Stimulated activated memory B cell treated with anti-CD40 and anti-IgM and Interleukin-4, amounts not matched to agents 10 μg/mL and 1 μg/mL and 100 μg/mL, for 72 hours (primary cell): Measurements from ENCODE around the gene RAD51.

Experiments used
- ATAC-seq: fragments of 150-1000 bp; cut with Tn5 transposase; 2 replicates; pipeline ENCODE4 v1.10.0; 2021
- H3K27ac Mint-ChIP-seq: one replicate; pipeline ENCODE4 v1.8.0; 2022; ENCODE audit warnings: mild to moderate bottlenecking, mixed read lengths
- H3K27me3 Mint-ChIP-seq: one replicate; pipeline ENCODE4 v1.8.0; 2022; ENCODE audit warnings: mixed read lengths
- H3K36me3 Mint-ChIP-seq: one replicate; pipeline ENCODE4 v1.8.0; 2022; ENCODE audit warnings: mixed read lengths
- H3K4me1 Mint-ChIP-seq: one replicate; pipeline ENCODE4 v1.8.0; 2022; ENCODE audit warnings: mixed read lengths
- H3K4me3 Mint-ChIP-seq: one replicate; pipeline ENCODE4 v1.8.0; 2022; ENCODE audit warnings: mild to moderate bottlenecking, moderate library complexity, mixed read lengths
- H3K9me3 Mint-ChIP-seq: one replicate; pipeline ENCODE4 v1.8.0; 2022; ENCODE audit warnings: mixed read lengths

RAD51 gene

DNA sequence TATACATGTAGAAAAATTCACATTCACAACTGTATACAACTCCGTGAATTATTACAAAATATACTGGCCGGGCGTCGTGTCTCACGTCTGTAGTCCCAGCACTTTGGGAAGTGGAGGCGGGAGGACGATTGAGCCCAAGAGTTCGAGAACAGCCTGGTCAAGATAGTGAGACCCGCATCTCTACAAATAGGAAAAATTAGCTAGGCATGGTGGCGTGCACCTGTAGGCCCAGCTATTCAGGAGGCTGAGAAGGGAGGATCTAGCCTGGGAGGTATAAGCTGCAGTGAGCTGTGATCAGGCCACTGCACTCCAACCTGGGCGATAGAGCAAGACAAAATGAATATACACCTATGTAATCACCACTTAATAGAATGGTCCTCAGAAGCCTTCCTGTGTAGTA is 1.3 kb downstream of the RAD51 start:
- Mint-ChIP-seq H3K9me3 (no peaks in the 10 kb centered on the region), H3K4me3 (peak overlapping the region; percentile 97), H3K4me1 (peaks cover 24% of the 10 kb centered on the region), H3K27me3 (no peaks in the 10 kb centered on the region), H3K27ac (no peak overlapping the region), H3K36me3 (no peaks in the 10 kb centered on the region)
- no peak for ATAC-seq

DNA sequence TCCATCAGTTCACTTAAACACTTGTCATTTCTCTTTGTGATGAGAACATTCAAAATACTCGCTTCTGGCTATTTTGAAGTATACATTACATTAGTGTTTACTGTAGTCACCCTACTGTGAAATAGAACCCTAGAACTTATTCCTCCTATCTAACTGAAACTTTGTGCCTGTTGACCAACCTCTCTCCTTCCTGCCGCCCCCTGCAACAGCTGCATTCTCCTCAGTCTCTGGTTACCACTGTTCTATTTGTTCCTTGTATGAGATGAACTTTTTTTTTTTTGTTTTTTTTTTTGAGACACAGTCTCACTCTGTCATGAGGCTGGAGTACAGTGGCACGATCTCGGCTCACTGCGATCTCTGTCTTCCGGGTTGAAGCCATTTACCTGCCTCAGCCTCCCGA is 2.9 kb downstream of the RAD51 start:
- no peaks in the 10 kb centered on the region for H3K36me3 Mint-ChIP-seq
- peaks cover 24% of the 10 kb centered on the region for H3K4me1 Mint-ChIP-seq
- no peak overlapping the region for H3K4me3 Mint-ChIP-seq
- peak overlapping the region; percentile 13 for H3K27ac Mint-ChIP-seq
- H3K27me3 Mint-ChIP-seq: no peaks in the 10 kb centered on the region
- ATAC-seq: no peak
- H3K9me3 Mint-ChIP-seq: no peaks in the 10 kb centered on the region

DNA sequence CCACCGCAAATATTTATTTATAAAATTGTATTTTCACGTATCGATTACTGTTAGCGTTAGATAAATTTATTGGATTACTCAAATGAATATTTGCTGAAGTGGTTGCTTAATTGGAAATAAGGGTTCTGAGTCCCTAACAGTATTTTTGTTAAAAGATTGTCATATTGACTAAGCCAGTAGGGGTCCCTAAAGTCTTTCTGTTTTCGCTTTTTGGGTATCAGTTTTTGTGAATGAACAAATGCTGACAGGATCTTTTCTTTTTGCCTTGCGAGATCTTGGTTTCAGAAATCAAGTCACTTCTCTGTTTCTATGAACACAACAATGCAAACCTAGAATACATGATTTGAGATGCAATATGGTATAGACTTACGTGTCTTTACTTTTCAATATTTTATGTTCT is 7.1 kb downstream of the RAD51 start:
- H3K36me3 Mint-ChIP-seq: peaks cover 4% of the 10 kb centered on the region
- ATAC-seq: no peak

DNA sequence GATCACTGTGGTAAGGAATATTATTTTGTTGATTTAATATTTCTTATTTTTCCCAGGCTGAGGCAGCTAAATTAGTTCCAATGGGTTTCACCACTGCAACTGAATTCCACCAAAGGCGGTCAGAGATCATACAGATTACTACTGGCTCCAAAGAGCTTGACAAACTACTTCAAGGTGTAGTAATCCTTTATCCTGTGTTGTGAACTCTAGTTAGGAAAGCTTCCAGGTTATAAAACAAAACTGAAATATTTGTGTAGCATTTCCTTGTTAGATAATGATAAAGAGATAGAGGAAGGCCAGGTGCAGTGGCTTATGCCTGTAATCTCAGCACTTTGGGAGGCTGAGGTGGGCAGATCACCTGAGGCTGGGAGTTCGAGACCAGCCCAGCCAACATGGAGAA is 11.1 kb downstream of the RAD51 start:
- H3K36me3 Mint-ChIP-seq: peaks cover 11% of the 10 kb centered on the region
- no peak overlapping the region for H3K27ac Mint-ChIP-seq
- H3K4me1 Mint-ChIP-seq: no peaks in the 10 kb centered on the region
- ATAC-seq: no peak
- no peaks in the 10 kb centered on the region for H3K27me3 Mint-ChIP-seq
- no peak overlapping the region for H3K4me3 Mint-ChIP-seq
- no peaks in the 10 kb centered on the region for H3K9me3 Mint-ChIP-seq

More for the DNA sequence above, 7.1 kb downstream of the RAD51 start:
- H3K4me1 Mint-ChIP-seq: no peaks in the 10 kb centered on the region
- no peak overlapping the region for H3K4me3 Mint-ChIP-seq
- no peaks in the 10 kb centered on the region for H3K27me3 Mint-ChIP-seq
- H3K27ac Mint-ChIP-seq: no peak overlapping the region
- no peaks in the 10 kb centered on the region for H3K9me3 Mint-ChIP-seq

DNA sequence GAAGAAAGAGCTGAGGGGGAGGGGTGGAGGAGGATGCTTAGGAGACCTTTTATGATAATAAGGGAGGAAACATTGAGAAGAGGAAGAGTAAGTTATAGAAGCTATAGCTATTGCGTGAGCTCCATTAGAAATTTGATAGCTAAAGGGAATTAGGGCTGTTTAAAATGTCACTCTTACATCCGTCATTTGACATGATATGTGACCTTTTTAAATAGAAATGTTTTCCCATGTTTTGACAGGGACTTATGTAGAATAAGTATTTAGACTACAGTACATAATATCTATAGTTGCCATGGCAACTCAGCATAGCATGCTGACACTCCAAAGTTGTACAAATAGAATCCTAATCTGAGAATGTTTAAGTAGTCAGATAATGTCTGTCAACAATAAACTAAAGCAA is 19.2 kb downstream of the RAD51 start:
- Mint-ChIP-seq H3K27ac (no peak overlapping the region), H3K27me3 (no peaks in the 10 kb centered on the region), H3K4me1 (no peaks in the 10 kb centered on the region), H3K9me3 (no peaks in the 10 kb centered on the region), H3K4me3 (no peak overlapping the region), H3K36me3 (peaks cover 7% of the 10 kb centered on the region)
- ATAC-seq: no peak

DNA sequence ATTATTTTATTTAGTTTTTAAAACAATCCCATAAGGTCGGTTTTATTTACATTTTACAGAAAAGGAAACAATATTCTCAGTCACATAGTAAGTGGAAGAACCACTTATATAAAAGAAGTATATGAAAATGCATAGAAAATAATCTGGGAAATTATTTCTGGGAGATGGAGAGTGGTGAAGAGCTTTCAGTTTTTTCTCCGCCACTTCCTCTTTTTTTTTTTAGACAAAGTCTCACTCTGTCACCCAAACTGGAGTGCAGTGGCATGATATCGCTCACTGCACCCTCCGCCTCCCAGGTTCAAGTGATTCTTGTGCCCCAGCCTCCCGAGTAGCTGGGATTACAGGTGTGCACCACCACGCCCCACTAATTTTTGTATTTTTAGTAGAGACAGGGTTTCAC is 21.2 kb downstream of the RAD51 start:
- Mint-ChIP-seq H3K27ac (no peak overlapping the region), H3K4me3 (no peak overlapping the region), H3K27me3 (no peaks in the 10 kb centered on the region), H3K9me3 (no peaks in the 10 kb centered on the region), H3K4me1 (no peaks in the 10 kb centered on the region), H3K36me3 (no peaks in the 10 kb centered on the region)
- ATAC-seq: no peak

DNA sequence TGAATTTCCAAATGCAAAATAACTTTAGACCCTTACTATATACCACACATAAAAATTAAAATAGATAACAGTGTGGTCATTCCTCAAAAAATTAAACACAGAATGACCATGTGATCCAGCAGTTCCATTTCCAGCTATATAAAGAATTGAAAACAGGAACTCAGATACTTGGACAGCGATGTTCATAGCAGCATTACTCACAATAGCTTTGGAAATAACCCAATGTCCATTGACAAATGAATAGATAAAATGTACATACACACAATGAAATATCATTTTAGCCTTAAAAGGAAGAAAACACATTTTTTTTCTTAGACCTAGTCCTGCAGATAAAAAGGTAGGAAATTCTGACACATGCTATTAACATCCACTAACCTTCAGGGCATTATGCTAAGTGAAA is 26.7 kb downstream of the RAD51 start:
- Mint-ChIP-seq H3K27ac (no peak overlapping the region), H3K27me3 (no peaks in the 10 kb centered on the region), H3K36me3 (peaks cover 6% of the 10 kb centered on the region), H3K9me3 (no peaks in the 10 kb centered on the region), H3K4me1 (no peaks in the 10 kb centered on the region), H3K4me3 (no peak overlapping the region)
- ATAC-seq: no peak

DNA sequence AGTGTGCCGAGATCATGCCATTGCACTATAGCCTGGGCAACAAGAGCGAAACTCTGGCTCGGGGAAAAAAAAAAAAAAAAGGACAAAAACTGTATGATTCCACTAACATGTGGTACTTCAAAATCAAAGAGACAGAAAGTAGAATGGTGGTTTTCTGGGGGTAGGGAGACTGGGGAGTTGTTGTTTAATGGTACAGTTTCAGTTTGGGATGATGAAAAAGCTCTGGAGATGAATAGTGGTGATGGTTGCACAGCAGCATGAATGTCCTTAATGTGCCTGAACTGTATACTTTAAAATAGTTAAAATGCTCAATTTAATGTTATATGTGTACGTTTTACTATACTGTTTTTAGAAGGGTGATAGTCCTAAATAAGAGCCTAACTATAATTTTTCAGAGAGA is 27.4 kb downstream of the RAD51 start:
- no peaks in the 10 kb centered on the region for H3K9me3 Mint-ChIP-seq
- H3K27me3 Mint-ChIP-seq: no peaks in the 10 kb centered on the region
- no peak overlapping the region for H3K27ac Mint-ChIP-seq
- no peaks in the 10 kb centered on the region for H3K4me1 Mint-ChIP-seq
- no peak for ATAC-seq
- peaks cover 6% of the 10 kb centered on the region for H3K36me3 Mint-ChIP-seq
- no peak overlapping the region for H3K4me3 Mint-ChIP-seq

DNA sequence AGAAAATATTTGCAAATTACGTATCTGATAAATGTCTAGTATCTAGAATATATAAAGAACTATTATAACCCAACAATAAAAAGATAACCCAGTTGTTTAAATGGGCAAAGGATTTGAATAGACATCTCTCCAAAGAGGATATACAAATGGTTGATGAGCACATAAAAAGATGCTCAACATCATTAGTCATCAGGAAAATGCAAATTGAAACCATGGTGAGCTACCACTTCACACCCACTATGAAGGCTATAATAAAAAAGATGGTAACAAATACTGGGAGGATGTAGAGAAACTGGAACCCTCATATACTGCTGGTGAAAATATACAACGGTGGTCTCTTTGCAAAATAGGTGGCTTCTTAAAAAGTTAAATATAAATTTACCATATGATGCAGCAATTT is 28.0 kb downstream of the RAD51 start:
- Mint-ChIP-seq H3K9me3 (no peaks in the 10 kb centered on the region), H3K36me3 (peaks cover 6% of the 10 kb centered on the region), H3K4me3 (no peak overlapping the region), H3K4me1 (no peaks in the 10 kb centered on the region), H3K27ac (no peak overlapping the region), H3K27me3 (no peaks in the 10 kb centered on the region)
- no peak for ATAC-seq

DNA sequence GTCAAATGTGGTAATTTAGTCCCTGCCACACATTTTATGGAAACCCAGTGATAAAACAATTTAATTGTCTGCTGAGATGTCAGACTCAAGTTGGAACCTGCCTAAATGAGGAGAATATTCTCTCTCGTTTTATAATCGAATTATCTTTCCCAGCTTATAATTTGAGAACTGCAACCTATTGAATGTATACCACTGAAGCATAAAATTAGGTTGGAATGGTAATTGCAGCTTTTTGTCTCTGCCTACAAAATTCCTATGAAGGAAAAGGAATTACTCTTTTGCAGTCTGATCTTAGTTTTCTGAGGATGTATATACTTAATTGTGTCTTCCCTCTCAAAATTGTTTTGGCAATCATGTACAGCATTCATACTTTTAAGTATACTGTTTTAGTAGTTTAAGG is 28.9 kb downstream of the RAD51 start:
- H3K36me3 Mint-ChIP-seq: peaks cover 12% of the 10 kb centered on the region
- ATAC-seq: no peak
- H3K27me3 Mint-ChIP-seq: no peaks in the 10 kb centered on the region
- H3K9me3 Mint-ChIP-seq: no peaks in the 10 kb centered on the region
- H3K27ac Mint-ChIP-seq: no peak overlapping the region
- H3K4me3 Mint-ChIP-seq: no peak overlapping the region
- no peaks in the 10 kb centered on the region for H3K4me1 Mint-ChIP-seq

DNA sequence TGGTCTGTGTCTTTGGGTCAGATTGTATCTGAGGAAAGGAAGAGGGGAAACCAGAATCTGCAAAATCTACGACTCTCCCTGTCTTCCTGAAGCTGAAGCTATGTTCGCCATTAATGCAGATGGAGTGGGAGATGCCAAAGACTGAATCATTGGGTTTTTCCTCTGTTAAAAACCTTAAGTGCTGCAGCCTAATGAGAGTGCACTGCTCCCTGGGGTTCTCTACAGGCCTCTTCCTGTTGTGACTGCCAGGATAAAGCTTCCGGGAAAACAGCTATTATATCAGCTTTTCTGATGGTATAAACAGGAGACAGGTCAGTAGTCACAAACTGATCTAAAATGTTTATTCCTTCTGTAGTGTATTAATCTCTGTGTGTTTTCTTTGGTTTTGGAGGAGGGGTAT is 36.1 kb downstream of the RAD51 start:
- peaks cover 28% of the 10 kb centered on the region for H3K36me3 Mint-ChIP-seq
- no peaks in the 10 kb centered on the region for H3K9me3 Mint-ChIP-seq
- H3K4me3 Mint-ChIP-seq: no peak overlapping the region
- H3K27ac Mint-ChIP-seq: no peak overlapping the region
- H3K4me1 Mint-ChIP-seq: no peaks in the 10 kb centered on the region
- ATAC-seq: no peak
- no peaks in the 10 kb centered on the region for H3K27me3 Mint-ChIP-seq

DNA sequence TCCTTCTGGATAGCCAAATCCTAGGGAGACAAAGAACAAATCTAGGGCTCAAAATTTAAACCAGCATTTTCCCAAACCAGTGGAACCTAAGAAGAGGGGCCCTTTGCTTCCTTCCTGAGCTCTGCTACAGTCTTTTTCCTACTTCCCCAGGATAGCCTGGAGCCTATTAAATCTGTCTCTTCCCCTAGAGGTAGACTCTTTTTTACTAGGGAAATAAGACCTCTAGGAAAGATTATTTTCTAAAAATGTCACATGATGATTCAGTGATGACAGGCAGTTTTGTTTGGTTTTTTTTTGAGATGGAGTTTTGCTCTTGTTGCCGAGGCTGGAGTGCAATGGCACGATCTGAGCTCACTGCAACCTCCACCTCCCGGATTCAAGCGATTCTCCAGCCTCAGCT is 41.6 kb downstream of the RAD51 start:
- no peaks in the 10 kb centered on the region for H3K4me1 Mint-ChIP-seq
- H3K36me3 Mint-ChIP-seq: peaks cover 16% of the 10 kb centered on the region
- H3K9me3 Mint-ChIP-seq: no peaks in the 10 kb centered on the region
- no peaks in the 10 kb centered on the region for H3K27me3 Mint-ChIP-seq
- no peak overlapping the region for H3K4me3 Mint-ChIP-seq
- ATAC-seq: no peak
- no peak overlapping the region for H3K27ac Mint-ChIP-seq

DNA sequence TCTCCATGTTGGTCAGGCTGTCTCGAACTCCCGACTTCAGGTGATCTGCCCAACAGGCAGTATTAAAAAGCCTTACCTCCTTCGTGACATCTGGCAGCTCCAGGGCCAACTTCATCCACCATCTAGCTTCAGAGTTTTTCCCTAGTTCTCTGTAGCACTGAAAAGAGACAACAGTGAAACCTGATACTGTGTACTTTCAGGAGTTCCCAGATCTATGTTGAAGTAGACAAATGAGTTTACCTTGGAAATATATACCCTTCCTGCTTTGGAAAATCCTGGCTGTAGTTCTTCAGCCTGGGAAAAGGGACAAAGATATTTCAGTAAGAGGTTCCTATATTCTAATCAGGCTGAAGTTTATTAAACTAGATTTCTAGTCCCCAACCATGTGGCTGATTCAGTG is 42.1 kb downstream of the RAD51 start:
- Mint-ChIP-seq H3K27ac (no peak overlapping the region), H3K4me1 (no peaks in the 10 kb centered on the region), H3K4me3 (no peak overlapping the region), H3K9me3 (no peaks in the 10 kb centered on the region), H3K27me3 (no peaks in the 10 kb centered on the region), H3K36me3 (peaks cover 16% of the 10 kb centered on the region)
- ATAC-seq: no peak

DNA sequence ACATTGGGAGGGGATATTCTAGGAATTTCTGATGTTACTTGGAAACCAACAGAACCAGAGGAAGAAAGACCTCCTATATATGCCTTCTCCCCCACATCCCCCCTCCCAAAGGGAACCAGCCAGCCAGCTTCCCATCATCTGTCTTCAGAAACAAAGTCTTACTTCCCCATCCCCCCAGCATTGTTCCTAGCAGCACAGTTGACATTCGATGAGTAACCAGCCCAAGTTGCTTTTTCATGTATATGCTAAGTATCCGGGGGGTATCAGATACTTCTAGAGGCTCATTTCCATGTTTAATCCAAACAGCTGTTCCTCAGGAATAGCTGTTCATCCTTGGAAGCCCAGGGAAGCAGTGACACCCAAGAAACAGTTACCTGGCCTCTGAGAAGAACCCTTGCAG is 44.1 kb downstream of the RAD51 start:
- no peaks in the 10 kb centered on the region for H3K9me3 Mint-ChIP-seq
- H3K27me3 Mint-ChIP-seq: no peaks in the 10 kb centered on the region
- no peaks in the 10 kb centered on the region for H3K4me1 Mint-ChIP-seq
- no peak overlapping the region for H3K27ac Mint-ChIP-seq
- ATAC-seq: no peak
- H3K4me3 Mint-ChIP-seq: no peak overlapping the region
- peaks cover 22% of the 10 kb centered on the region for H3K36me3 Mint-ChIP-seq

DNA sequence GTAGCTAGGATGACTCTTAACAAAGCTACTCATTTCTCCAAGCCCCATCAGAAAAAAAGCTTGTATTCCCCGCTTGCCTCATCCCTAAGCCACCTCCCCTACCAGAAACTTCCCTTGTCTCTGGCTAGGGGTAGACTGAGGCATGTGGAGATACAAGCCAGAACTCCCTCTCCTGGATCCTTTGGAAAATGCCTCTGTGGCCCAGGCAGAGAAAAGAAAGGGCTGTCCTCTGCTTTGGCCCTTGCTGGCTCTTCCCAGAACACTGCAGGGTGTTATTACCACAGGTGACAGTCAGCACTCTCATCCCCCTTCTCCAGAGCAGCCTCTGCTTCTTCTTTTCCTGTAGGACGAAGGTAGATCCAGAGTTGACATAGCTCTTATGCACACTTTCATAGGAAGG is 44.9 kb downstream of the RAD51 start:
- Mint-ChIP-seq H3K27ac (no peak overlapping the region), H3K4me1 (no peaks in the 10 kb centered on the region), H3K9me3 (no peaks in the 10 kb centered on the region), H3K27me3 (no peaks in the 10 kb centered on the region), H3K36me3 (peaks cover 22% of the 10 kb centered on the region), H3K4me3 (no peak overlapping the region)
- no peak for ATAC-seq

DNA sequence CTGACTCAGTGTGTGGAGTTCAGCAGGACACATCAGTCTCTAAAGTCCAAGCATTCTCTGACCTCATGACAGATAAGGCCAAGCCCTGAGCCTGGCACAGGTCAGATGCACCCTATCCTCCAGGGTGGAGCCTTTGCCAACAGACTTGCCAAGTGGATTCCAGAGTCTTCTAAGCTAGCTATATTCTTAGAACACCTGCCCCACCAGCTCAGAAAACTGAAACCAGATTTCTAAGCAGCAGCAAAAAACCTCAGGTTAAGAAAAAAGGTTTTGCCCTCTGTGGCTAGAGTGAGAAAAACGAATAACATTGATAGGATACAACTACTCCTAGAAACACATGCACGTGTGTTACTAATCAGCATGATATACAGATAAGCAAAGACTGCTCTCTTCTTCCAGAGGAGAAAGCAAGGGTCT is 48.5 kb downstream of the RAD51 start:
- H3K4me1 Mint-ChIP-seq: no peaks in the 10 kb centered on the region
- no peak overlapping the region for H3K27ac Mint-ChIP-seq
- peaks cover 22% of the 10 kb centered on the region for H3K36me3 Mint-ChIP-seq
- H3K4me3 Mint-ChIP-seq: no peak overlapping the region
- H3K9me3 Mint-ChIP-seq: no peaks in the 10 kb centered on the region
- ATAC-seq: no peak
- H3K27me3 Mint-ChIP-seq: no peaks in the 10 kb centered on the region
